Anterior cingulate cortex (tissue), 58 donors: ENCODE results near the gene DNAJA2.
A peak's percentile ranks its signal among the peaks of the same experiment; 100 is the strongest.
"Not testable (repeated sequence)": the region's sequence is repeated elsewhere in the genome, so short reads cannot be mapped to it uniquely, and the experiment has no call there.

Experiments
- DNase-seq, 58 donors: peaks; one replicate each; lab custom pipeline; 2025; lab: John Stamatoyannopoulos, UW

Gene DNAJA2

DNA sequence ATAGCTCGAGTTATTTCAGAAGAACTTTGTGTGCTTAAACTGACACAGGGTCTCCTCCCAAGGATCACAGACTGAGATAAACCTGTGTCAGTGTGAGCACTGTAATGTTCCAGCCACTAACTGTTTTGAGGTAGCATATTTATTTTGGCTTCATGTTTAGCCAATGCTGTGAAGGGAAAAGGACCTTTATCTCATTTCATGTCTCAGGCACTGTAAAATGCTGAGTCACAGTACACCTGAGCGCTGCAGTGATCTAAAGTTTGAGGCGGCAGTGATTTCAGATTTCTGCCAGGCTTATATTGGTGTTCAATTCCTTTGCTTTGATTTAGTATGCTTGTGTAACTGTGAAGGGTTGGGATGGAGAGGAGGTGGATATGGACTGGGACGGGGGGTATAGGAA, 3.1 kb upstream of the DNAJA2 start:
- no peak for DNase-seq

GRCh38 chr16:46975908-46976470, 2.5 kb upstream of the DNAJA2 start:
- no peak for DNase-seq

DNA sequence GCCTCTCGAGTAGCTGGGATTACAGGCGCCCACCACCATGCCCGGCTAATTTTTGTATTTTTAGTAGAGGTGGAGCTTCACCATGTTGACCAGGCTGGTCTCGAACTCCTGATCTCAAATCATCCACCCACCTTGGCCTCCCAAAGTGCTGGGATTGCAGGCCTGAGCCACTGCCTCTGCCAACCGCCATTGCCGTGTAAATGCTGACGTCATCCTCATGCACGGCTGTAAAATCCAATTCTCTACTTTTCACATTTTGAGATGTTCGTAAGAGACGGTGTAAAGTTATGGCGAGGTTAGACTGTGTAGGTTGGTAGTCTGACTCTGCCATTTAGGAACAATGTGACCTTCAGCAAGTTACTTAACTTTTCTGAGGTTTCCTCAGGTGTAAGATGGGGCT, 1.7 kb upstream of the DNAJA2 start:
- DNase-seq, result no peak

- peak in 1 of 58 donors; percentile 1 for DNase-seq
Measured at GRCh38 chr16:46974352-46974751, 878 bp upstream of the DNAJA2 start.

GRCh38 chr16:46973996-46974324, 486 bp upstream of the DNAJA2 start:
- DNase-seq, result no peak

DNA sequence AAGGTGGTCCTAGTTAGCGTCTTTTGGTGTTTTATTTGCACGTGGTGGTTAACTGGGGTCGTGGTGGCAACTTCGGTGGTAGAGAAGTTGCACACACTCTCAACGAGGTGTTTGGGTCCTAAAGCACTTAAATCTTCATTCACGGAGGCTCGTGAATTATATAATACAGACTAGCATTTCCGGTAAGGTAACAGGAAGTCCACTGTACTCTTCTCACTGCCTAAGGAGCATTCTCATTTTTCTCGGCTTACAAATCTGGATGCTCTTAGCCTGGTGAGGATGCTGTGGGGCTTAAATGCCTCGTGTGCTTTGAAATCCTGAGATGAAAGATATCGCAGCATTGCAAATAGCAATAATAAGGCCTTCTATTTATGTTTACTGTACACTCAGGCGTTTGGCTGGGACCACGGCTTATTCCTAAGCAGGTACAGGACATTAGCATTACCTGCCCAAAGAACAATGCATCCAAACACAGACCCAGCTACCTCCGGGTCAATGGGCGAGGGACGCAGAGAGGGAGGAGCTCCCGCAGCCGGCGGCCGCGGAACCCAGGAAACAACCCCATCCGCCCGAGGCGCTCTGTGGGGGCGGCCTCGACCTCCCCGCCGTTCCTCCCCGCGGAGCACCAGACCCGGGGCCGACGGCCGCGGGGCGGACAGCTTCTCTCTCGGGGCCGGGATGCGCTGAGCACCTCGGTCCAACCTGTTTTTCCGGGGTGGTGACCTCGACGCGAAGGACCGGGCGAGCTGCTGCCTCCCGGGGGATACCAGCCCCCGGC, 856 bp downstream of the DNAJA2 start:
- DNase-seq, result peak in 25 of 58 donors; percentile 2 to 47 (median 27)

- DNase-seq, result no peak
Measured at GRCh38 chr16:46971271-46971670, 2.2 kb downstream of the DNAJA2 start.

GRCh38 chr16:46970089-46970488, 3.4 kb downstream of the DNAJA2 start:
- peak in 8 of 58 donors; percentile 0 to 12 (median 6) for DNase-seq

- DNase-seq, result no peak
Measured at GRCh38 chr16:46968063-46968435, 5.4 kb downstream of the DNAJA2 start.

GRCh38 chr16:46962629-46963028, 10.8 kb downstream of the DNAJA2 start:
- no peak for DNase-seq

DNA sequence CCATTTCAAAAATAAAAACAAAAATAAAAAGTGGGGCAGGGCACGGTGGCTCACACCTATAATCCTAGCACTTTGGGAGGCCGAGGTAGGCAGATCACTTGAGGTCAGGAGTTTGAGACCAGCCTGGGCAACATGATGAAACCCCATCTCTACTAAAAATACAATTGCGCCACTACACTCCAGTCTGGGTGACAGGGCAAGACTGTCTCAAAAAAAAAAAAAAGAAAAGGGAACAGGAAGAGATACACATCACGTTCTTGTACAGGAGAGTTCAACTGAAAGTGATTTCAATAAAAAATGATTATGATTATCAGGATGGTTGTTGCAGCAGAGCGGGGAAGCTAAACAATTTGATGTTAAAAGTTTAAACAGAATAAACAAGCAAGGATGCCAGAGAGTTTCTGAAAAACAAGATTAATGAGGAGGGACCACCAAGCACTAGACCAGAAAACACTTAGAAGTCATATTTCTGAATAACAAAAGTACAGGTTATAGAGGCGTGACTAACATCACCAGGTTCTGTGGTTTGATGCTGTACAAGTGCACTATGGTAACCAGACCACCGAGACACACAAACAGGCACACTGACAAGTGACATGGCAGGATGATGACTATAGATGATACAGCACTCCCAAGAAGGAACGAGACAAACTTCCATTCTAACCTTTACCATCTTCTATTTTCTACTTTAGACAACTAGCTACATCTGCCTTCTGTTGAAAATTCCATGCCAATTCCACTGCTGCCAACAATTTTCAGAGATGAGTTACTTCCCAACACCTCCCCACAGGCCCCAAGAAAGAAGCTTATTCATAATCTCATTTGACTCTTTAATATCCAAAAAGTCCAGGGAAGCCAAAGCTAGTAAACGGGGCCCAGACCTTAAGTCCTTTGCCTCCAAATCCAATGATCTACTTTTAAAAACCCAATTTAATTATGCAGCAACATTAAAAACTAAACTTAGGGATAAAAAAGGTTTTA, 11.8 kb downstream of the DNAJA2 start:
- DNase-seq, result peak in 2 of 58 donors; percentile 2 to 6

DNA sequence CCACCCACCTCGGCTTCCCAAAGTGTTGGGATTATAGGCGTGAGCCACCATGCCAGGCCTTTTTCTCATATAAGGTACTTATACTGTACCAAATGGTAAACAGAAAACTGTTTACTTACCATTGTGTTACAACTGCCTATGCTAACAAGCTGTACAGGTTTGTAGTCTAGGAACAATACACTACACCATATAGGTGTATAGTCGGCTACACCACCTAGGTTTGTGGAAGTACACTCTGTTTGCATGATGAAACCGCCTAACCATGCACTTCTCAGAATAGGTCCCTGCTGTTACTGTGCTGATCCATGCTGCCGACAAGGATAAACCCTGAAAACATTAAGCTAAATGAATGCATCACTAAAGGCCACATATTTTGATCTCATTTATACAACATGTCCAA, 18.9 kb downstream of the DNAJA2 start:
- no peak for DNase-seq

DNA sequence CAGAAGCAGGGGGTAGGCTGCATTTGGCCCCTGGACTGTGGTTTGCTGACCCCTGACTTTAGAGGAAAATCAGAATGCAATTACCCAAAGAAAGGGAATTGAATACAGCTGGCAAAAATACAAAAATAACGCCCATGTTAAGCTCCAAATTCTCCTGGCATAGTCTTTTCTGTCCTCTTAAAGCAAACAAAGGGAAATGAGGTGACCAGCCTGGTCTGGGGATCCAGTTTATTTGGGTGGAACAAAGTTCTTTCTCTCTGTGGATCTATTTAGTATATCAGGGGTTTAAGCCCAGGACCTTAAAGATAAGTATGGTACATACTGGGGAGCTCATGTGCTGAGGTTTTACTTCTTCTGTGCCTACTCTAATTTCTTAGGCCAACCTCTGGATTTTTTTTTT, 23.5 kb downstream of the DNAJA2 start:
- DNase-seq, result no peak

DNA sequence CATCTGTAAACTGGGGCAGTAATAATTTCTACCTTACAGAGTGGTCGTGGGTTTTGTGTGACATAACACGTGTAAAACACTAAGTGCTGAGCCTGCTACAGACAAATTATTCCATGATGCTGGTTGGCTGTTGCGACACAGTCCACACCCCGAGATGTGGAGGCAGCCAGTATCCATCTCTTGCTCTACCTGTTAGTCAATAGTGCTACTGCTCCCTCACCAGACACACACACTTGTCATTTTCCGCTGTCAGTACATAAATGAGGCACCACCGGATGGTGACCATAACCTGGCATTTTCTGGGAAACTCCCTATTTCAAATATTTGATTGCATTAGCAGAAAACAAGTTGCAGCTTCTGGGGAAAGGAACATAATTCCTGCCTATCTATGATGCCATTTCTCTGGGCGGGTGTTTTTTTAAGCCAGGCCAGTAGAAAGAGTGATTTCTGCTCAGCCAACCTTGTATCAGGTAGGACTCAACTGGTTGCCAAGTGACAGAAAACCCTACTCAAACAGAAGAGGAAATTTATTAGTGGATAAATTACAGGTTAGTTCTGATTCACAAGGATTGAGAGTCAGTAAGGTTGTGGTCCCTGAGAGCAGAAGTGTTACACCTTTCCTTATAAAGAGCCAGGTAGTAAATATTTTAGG, 24.1 kb downstream of the DNAJA2 start:
- DNase-seq, result no peak

DNA sequence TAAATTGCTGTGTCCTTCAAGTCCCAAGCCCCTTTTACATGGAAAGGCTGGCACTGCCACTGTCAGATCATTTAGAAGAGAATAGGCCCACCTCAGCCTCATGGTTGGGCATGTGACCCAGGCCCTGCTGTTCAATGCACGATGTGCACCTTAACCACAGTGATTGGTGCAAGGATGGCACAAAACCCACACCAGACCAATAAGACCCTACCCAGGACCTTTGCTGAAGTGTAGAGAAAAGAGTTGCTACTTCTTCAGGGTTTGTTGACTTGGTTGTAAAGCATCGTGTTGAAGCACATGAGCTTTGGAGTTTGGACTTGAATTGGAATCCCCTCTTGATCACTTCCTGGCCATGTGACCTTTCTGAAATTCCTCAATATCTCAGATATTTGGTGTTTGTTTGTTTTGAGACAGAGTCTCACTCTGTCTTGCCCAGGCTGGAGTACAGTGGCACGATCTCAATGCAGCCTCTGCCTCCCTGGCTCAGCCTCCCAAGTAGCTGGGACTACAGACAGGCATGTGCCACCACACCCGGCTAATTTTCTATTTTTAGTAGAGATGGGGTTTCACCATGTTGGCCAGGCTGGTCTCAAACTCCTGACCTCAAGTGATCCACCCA, 24.8 kb downstream of the DNAJA2 start:
- no peak for DNase-seq

GRCh38 chr16:46947900-46948547, 25.4 kb downstream of the DNAJA2 start:
- peak in 2 of 58 donors; percentile 3 to 45 for DNase-seq

DNA sequence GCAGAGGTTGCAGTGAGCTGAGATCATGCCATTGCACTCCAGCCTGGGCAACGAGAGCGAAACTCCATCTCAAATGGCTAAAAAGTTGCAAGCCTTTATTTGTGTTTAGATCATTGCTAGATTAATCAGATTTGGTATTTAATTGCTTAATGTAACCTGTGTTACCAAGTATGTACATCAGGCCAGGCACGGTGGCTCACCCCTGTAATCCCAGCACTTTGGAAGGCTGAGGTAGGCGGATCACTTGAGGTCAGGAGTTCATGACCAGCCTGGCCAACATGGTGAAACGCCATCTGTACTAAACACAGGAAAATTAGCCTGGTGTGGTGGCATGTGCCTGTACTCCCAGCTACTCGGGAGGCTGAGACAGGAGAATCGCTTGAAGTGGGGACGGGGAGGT, 28.8 kb downstream of the DNAJA2 start:
- DNase-seq, result not testable (repeated sequence)

- no peak for DNase-seq
Measured at GRCh38 chr16:46937536-46937935, 35.9 kb downstream of the DNAJA2 start.

- no peak for DNase-seq
Measured at GRCh38 chr16:46932802-46933201, 40.7 kb downstream of the DNAJA2 start.

GRCh38 chr16:46930861-46931260, 42.6 kb downstream of the DNAJA2 start:
- no peak for DNase-seq
